ENCODE measurements around the gene MAP3K13.

- TF ChIP-seq CTCF (optimal IDR thresholded peaks at IDR 0.05 in 1 of 3, IDR thresholded peaks at IDR 0.05 in 1 of 3, conservative IDR thresholded peaks at IDR 0.05 in 1 of 3; ENCODE audit: extremely low read depth in 1 of 3, insufficient read depth in 2 of 3, low read length in 3 of 3), result peak in 1 of 3 experiments; percentile 2
- TF ChIP-seq EZH2 (IDR thresholded peaks at IDR 0.05; ENCODE audit: low read length), result no peak
Observed at GRCh38 chr3:185420762-185421161, 57.8 kb downstream of the MAP3K13 start.
